ENCODE data around the gene PIAS3.

DNA sequence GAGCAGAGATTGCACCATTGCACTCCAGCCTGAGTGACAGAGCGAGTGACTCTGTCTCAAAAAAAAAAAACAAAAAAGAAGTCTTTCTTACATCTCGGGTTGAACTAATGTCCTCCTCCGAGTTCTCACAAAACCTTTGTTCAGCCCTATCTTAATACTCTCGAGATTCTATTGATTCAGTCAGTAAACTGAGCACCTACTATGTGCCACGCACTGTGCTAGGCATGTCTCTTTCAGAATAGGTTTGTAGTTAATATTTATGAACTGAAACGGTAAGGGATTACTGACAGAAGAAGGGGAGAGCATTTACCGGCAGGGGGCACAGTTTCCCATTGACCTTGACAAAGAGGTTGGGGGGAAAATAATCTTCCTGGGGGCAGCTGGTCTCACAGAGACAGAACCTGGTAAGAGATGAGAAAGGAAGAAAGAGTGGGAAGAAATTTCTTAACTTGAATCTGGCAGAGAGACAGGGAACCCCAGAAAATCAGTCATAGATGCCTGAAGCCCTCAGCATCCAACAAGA is 3.4 kb downstream of the PIAS3 start:
- TF ChIP-seq, protein P1, sequence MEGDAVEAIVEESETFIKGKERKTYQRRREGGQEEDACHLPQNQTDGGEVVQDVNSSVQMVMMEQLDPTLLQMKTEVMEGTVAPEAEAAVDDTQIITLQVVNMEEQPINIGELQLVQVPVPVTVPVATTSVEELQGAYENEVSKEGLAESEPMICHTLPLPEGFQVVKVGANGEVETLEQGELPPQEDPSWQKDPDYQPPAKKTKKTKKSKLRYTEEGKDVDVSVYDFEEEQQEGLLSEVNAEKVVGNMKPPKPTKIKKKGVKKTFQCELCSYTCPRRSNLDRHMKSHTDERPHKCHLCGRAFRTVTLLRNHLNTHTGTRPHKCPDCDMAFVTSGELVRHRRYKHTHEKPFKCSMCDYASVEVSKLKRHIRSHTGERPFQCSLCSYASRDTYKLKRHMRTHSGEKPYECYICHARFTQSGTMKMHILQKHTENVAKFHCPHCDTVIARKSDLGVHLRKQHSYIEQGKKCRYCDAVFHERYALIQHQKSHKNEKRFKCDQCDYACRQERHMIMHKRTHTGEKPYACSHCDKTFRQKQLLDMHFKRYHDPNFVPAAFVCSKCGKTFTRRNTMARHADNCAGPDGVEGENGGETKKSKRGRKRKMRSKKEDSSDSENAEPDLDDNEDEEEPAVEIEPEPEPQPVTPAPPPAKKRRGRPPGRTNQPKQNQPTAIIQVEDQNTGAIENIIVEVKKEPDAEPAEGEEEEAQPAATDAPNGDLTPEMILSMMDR (IDR thresholded peaks at IDR 0.05; ENCODE audit: insufficient read depth, low read length): peak; percentile 8
- TF ChIP-seq GABPA (IDR thresholded peaks at IDR 0.05; ENCODE audit: low read depth) (no peak), SPI1 (IDR thresholded peaks at IDR 0.05; ENCODE audit: borderline replicate concordance, low read depth) (no peak), POLR2AphosphoS5 (IDR thresholded peaks at IDR 0.05; ENCODE audit: low read depth) (no peak)
- TF ChIP-seq, protein P2, sequence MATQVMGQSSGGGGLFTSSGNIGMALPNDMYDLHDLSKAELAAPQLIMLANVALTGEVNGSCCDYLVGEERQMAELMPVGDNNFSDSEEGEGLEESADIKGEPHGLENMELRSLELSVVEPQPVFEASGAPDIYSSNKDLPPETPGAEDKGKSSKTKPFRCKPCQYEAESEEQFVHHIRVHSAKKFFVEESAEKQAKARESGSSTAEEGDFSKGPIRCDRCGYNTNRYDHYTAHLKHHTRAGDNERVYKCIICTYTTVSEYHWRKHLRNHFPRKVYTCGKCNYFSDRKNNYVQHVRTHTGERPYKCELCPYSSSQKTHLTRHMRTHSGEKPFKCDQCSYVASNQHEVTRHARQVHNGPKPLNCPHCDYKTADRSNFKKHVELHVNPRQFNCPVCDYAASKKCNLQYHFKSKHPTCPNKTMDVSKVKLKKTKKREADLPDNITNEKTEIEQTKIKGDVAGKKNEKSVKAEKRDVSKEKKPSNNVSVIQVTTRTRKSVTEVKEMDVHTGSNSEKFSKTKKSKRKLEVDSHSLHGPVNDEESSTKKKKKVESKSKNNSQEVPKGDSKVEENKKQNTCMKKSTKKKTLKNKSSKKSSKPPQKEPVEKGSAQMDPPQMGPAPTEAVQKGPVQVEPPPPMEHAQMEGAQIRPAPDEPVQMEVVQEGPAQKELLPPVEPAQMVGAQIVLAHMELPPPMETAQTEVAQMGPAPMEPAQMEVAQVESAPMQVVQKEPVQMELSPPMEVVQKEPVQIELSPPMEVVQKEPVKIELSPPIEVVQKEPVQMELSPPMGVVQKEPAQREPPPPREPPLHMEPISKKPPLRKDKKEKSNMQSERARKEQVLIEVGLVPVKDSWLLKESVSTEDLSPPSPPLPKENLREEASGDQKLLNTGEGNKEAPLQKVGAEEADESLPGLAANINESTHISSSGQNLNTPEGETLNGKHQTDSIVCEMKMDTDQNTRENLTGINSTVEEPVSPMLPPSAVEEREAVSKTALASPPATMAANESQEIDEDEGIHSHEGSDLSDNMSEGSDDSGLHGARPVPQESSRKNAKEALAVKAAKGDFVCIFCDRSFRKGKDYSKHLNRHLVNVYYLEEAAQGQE (IDR thresholded peaks at IDR 0.05; ENCODE audit: insufficient replicate concordance, low read depth): no peak

All from HL-60 (cell line).